Lung (tissue), 12 donors: ENCODE data around the gene PCID2. TPM values are rescaled to one million over a fixed set of nuclear protein-coding genes. Genes with fewer than 3 reads are reported as not detected.

Experiments
- ATAC-seq: fragments of 200-7000 bp; cut with Tn5 transposase; one replicate; pipeline ENCODE4 v1.9.1; 2020; ENCODE audit warnings: moderate number of reproducible peaks; ENCODE audit not compliant: insufficient read depth, low FRiP score
- DNase-seq, 3 donors: peaks; one replicate each; pipeline ENCODE4 v3.0.0-alpha.2; 2013 to 2017
- H3K27ac ChIP-seq, 2 donors: one replicate each; pipeline ENCODE4 v1.5.1; 2013; ENCODE audit warnings: mild to moderate bottlenecking in 2 of 2, moderate library complexity in 2 of 2, control low read depth in 1 of 2, inconsistent platforms in 1 of 2, low read depth in 1 of 2, low read length in 1 of 2
- H3K27me3 ChIP-seq, 3 donors: one replicate each; pipeline ENCODE4 v1.5.1; 2013; ENCODE audit warnings: low read length in 2 of 3; ENCODE audit not compliant: control insufficient read depth in 3 of 3, insufficient read depth in 3 of 3
- H3K36me3 ChIP-seq, 4 donors: one replicate each; pipeline ENCODE4 v1.5.1; 2013; ENCODE audit warnings: low read length in 4 of 4, mild to moderate bottlenecking in 1 of 4, moderate library complexity in 1 of 4; ENCODE audit not compliant: control insufficient read depth in 4 of 4, insufficient read depth in 4 of 4
- H3K4me1 ChIP-seq, 5 donors: one replicate each; pipeline ENCODE4 v1.5.1; 2013; ENCODE audit warnings: low read length in 5 of 5, mild to moderate bottlenecking in 2 of 5, moderate library complexity in 1 of 5; ENCODE audit not compliant: control insufficient read depth in 5 of 5, insufficient read depth in 5 of 5
- H3K4me3 ChIP-seq: one replicate; pipeline ENCODE4 v1.5.1; 2013; ENCODE audit warnings: mild to moderate bottlenecking, control low read depth, moderate library complexity
- H3K9ac ChIP-seq, 2 donors: one replicate each; pipeline ENCODE4 v1.5.1; 2013; ENCODE audit warnings: low read length in 2 of 2, control low read depth in 1 of 2; ENCODE audit not compliant: insufficient read depth in 1 of 2
- H3K9me3 ChIP-seq, 4 donors: one replicate each; pipeline ENCODE4 v1.5.1; 2013; ENCODE audit warnings: low read length in 3 of 4, mild to moderate bottlenecking in 1 of 4, moderate library complexity in 1 of 4; ENCODE audit not compliant: control insufficient read depth in 4 of 4, insufficient read depth in 3 of 4
- CTCF ChIP-seq: IDR thresholded peaks from 2 replicates; pipeline ENCODE4 v1.5.1; 2012; ENCODE audit warnings: mild to moderate bottlenecking; ENCODE audit errors: control extremely low read depth, extremely low read depth
- WGBS, 2 donors: extraction: QIAGEN DNeasy Blood & Tissue Kit; methylation state at CpG; one replicate each; pipeline ENCODE4 v1.1.7; 2013; 5-methylcytosine and 5-hydroxymethylcytosine counted together
- polyA plus RNA-seq, 2 donors: library from polyadenylated mRNA; stranded (reverse); fragments of 200-250 nt; gene quantifications; one replicate each; pipeline ENCODE4 v1.2.1, GENCODE V29; 2013
- total RNA-seq, 2 donors: library from RNA; depleted of rRNA in 1 of 2; stranded (reverse); fragments of >200 nt in 1 of 2; gene quantifications; one replicate each; pipeline ENCODE4 v1.2.1, GENCODE V29; 2014 to 2021
- donor health status: control.
- donor health status: control.
- donor health status: Bipolar disorder and iron deficiency.
- donor health status: healthy.
- donor health status: DM: yes; HTN: yes; CAD: no.

PCID2 gene
- total and polyA plus RNA-seq, 4 donors = 31.5 to 86.2 (median 37.3) TPM

GRCh38 chr13:113171250-113172125 lies 37.0 kb downstream of the PCID2 start:
- Histone ChIP-seq H3K36me3 (peaks cover 8 to 25% (median 19%) of the 10 kb centered on the region in 4 donors), H3K4me1 (no peaks in the 10 kb centered on the region), H3K27ac (no peak overlapping the region), H3K4me3 (no peak overlapping the region), H3K9me3 (peaks cover 0 to 4% (median 1%) of the 10 kb centered on the region in 4 donors), H3K27me3 (no peaks in the 10 kb centered on the region), H3K9ac (no peak overlapping the region)
- ATAC-seq = no peak
- no peak for TF ChIP-seq CTCF
- 88 to 91% methylated on average over 34 of the region's 34 CpGs for WGBS, 2 donors
- DNase-seq = no peak

GRCh38 chr13:113170511-113170910 lies 38.0 kb downstream of the PCID2 start:
- H3K27me3 ChIP-seq = no peaks in the 10 kb centered on the region
- H3K4me1 ChIP-seq = no peaks in the 10 kb centered on the region
- H3K9ac ChIP-seq = no peak overlapping the region
- DNase-seq (no peak), ATAC-seq (no peak)
- H3K27ac ChIP-seq = no peak overlapping the region
- WGBS, 2 donors = 41 to 61% methylated on average over 5 of the region's 5 CpGs
- H3K4me3 ChIP-seq = no peak overlapping the region
- H3K36me3 ChIP-seq = peaks cover 8 to 21% (median 13%) of the 10 kb centered on the region in 4 donors
- peaks cover 0 to 4% (median 1%) of the 10 kb centered on the region in 4 donors for H3K9me3 ChIP-seq
- no peak for TF ChIP-seq CTCF

GRCh38 chr13:113169277-113170272 lies 38.9 kb downstream of the PCID2 start:
- H3K36me3 ChIP-seq = peaks cover 3 to 16% (median 10%) of the 10 kb centered on the region in 4 donors
- H3K27me3 ChIP-seq = no peaks in the 10 kb centered on the region
- ATAC-seq = no peak
- no peak overlapping the region for H3K27ac ChIP-seq
- 86 to 91% methylated on average over 13 of the region's 13 CpGs for WGBS, 2 donors
- TF ChIP-seq CTCF = no peak
- no peak overlapping the region for H3K4me3 ChIP-seq
- H3K9me3 ChIP-seq = peaks cover 0 to 4% (median 1%) of the 10 kb centered on the region in 4 donors
- no peak for DNase-seq
- H3K9ac ChIP-seq = no peak overlapping the region
- H3K4me1 ChIP-seq = no peaks in the 10 kb centered on the region
